Measurements from ENCODE around the gene IPO9.
A peak's percentile ranks its signal among the peaks of the same experiment; 100 is the strongest.
"Not testable (repeated sequence)": the region's sequence is repeated elsewhere in the genome, so short reads cannot be mapped to it uniquely, and the experiment has no call there.

The IPO9 gene

DNA sequence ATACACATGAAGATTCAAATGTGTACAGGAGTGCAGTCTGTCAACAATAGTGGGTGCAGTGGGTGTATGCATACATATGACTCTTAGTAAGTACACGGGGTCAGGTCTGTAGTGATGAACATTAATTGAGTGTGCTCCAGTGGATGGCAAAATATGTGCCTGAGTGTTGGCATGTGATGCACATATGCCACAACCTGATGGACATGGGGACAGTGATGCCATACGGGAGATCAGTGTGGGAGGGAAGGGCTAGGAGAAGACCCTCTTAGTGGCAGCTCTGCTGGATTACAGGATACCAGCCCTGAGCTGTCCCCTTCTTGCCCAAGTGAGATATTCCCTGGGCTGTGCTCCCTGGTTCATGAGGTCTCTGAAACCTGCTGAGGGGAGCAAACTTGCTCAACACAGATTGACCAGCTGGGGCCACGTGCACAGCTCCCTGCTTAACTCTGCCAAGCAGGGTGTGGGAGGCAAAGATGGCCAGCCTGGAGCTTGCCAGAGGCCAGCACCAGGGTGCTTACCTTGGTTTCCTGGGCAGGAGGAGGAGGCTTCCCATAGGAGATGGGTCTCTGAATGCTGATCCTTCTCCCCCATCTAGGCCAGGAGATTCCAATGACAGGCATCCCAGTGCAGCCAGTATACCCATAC, 62.0 kb downstream of the IPO9 start:
- DNase-seq, result no peak

DNA sequence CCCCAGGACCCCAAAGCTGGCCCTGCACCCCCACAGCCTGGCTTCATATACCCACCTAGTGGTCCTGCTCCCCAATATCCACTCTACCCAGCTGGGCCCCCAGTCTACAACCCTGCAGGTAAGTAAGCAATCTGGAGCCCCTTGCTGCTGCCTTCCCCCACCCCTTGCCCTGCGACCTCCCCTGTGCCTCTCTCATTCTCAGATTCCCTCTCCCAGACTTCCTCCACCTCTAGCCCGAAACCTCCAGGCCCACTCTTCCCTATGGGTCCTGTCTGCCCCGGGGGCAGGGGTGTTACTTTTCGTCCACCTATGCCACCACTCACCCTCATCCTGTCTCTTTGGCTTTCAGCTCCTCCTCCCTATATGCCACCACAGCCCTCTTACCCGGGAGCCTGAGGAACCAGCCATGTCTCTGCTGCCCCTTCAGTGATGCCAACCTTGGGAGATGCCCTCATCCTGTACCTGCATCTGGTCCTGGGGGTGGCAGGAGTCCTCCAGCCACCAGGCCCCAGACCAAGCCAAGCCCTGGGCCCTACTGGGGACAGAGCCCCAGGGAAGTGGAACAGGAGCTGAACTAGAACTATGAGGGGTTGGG, 62.6 kb downstream of the IPO9 start:
- no peak for DNase-seq

DNA sequence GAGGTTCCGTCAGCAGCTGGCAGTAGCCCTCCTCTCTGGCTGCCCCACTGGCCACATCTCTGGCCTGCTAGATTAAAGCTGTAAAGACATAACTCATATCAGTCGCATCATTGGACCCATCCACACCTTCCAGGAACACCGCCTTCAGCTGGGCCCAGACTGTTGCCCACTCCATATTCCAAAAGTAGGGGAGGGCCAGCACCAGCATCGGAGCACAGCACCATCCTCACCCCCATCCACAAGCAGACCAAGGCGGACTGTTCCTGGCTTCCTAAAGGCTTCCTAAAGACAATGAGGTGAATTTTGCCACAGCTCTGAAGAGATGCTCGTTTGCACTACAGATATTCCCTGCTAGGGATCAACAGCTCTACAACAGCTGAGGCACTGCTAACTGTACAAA, 63.3 kb downstream of the IPO9 start:
- DNase-seq, result no peak

DNA sequence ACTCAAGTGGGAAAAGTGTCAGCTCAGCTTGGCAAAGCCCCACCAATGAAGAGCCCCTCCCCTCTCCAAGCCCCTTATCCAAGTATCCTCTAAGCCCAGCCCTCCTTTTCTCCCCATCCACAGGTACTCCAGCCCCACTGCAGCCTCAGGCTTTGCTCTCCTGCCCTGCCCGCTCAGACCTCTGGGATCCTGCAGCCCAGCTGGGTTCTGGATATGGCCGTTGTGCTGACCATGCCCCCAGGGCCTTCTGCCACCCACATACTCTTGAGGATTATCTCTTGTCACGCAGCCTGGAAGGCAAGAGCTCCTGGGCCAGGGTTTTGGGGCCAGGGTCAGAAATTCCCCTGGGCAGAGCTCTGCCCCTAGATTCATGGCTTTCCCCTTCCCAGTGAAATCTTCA, 64.5 kb downstream of the IPO9 start:
- no peak for DNase-seq

DNA sequence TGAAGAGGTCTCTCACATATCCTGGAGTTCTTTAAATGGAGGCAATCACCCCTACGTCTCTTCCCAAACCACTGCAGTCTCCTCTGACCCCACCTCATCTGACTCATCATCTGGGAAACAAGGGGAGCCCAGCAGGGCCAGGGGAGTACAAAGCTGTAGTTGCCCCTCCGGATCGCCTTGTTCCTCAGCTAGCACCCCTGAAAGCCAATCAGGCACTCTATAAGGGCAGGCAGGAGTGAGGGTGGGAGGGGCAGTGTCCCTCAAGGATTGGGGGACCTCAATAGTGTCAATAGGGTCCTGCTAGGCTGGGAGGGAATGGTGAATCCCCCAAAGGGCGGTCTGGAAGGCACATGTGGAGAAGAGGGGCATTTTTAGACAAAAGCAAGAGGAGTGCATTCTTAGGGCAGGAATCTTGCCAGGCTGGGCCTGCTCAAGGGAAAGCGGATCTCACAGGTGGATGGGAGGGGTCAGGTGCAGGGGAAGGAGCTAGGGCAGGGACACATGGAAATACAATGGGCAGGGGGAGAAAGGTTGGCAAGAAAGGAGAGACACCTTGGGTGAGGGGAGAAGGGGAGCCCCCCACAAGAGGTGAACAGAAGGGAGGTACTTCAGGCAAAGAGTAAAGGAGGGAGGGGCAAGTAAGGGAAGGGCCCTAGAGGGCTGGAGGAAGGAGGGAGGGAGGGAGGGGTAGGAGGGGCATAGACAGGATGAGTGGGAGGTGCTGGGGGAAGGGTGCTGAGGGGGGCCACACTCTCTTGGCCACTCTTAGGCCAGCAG, 65.6 kb downstream of the IPO9 start:
- no peak for DNase-seq

DNA sequence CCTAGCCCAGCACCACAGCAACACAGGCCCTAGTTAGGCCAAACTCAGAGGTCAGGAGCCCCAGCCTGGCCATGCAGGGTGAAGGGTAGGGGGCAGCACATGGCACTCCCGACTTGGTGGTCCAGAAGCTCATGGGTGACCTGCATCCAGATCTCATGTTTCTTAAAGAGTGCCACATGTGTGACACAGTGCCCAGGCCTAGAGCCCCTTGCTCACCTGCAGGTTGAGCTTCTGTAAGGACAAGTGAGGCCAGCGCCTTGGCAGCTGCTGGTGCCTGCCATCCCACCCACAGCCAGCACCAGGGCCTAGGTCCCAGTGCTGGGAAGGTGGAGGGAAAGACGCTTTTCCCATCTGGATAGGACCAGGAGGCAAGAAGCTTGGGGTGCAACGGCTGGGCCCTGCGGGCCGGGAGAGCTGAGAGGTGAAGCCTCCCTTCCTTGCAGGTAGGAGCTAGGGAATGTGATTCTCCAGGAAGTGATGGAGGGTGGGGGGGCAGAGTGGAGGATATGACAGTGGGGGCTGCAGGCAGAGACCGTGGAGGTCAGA, 66.2 kb downstream of the IPO9 start:
- no peak for DNase-seq

DNA sequence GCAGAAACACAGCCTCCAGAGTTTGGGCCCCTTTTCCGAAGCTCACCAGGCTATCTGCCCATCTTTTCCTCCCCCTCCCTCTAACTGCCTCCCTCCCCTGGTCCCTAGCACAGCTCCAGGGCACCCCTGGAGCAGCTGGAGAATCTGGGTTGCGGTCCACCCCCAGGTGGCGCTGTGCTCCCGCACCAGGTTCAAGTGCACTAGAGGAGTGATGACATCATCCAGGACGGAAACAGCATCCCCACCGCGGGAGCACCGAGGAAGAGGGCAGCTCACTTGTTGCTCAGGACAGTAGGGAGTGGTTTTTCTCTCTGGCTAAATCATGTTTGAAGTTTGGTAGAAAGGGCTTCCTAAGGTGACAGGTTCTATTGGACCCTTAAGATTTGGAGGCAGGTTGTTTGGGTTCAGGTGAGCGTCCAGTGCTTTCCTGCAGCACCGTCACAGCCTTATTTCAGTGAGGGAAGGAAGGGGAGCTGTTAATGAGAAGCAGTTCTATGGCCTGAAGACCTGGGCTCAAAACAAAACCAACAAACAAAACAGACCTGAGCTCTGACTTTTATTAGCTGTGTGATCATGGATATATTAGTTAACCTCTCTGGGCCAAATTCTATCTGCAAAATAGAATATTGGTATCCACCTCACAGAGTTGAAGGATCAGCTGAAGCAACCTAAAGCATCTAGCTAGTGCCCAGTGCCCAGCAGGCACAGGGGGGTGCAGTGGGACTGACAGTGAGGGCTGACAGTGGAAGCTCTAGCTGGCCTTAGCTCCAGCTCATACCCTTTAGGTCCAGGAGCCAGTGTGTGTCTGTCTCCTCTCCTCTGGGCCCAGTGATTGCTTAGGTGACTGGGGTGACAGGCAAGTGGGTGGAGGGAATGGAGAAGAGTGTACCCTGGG, 67.2 kb downstream of the IPO9 start:
- DNase-seq, result peak; percentile 79

DNA sequence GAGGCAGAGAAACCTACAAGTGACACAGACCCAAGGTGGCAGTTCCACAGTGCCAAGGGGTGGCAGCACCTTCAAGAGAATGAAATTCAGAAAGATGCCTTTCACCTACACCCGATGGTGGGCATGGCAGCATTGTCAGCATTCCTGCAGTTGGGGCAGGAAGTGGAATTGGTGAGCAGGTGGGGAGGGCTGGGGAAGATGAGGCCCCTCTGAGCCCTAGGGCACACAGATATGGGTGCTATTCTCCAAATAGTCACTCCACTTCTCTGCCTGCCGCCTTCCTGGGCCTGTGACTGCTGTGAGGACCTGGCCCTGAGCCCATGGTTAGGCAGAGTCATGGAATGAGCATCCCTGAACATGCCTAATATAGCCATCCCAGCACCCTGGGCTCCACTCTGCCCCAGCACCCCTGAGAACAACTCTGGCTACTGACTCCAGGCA, 68.0 kb downstream of the IPO9 start:
- no peak for DNase-seq

DNA sequence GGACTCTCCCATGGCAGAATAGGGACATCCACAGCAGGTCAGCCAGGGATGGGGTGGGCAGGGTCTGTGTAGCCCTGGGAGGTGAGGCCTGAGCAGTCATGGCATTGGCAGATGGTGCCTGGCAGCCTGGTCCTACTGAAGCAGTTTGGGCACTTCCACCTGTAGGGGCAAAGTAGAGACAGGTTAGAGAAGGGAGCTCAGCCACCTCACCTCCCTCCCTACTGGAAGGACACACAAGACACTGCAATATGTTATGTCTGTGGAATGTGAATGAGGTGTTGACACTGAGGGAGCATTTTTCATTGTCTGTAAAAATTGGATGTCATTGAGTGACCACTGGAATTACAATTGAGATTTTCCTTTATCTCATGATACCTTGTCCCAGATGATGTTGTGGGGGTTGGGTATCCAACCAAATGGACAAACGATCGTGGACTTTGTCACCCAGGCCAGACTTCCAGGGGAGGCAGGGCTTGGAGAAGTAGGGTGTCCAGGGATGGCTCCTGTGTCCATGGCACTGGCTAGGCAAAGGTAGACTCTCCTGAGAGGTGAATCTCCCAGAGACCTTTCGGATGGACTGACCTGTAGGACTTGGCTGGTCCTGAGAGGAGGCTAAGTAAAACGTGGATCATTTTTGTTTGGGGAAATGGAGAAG, 69.4 kb downstream of the IPO9 start:
- DNase-seq, result no peak

DNA sequence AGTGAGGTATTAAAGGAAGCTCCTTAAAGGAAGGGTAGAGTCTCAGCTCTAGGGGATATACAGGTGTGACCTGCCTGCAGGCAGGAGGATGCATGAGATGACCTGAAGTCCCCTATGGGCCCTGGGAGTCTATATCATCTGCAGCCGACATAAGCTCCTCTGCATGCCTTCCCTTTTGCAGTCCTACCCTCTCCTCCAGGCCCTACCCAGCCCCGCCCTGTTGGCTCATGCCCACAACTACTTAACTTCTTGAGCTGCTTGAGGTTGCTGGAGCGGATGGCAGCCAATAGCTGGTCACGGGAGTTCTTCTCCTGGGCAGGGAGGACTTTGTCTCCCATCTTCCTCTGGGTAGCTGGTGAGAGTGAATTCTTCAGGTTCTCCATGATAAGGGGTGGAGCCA, 70.0 kb downstream of the IPO9 start:
- no peak for DNase-seq

DNA sequence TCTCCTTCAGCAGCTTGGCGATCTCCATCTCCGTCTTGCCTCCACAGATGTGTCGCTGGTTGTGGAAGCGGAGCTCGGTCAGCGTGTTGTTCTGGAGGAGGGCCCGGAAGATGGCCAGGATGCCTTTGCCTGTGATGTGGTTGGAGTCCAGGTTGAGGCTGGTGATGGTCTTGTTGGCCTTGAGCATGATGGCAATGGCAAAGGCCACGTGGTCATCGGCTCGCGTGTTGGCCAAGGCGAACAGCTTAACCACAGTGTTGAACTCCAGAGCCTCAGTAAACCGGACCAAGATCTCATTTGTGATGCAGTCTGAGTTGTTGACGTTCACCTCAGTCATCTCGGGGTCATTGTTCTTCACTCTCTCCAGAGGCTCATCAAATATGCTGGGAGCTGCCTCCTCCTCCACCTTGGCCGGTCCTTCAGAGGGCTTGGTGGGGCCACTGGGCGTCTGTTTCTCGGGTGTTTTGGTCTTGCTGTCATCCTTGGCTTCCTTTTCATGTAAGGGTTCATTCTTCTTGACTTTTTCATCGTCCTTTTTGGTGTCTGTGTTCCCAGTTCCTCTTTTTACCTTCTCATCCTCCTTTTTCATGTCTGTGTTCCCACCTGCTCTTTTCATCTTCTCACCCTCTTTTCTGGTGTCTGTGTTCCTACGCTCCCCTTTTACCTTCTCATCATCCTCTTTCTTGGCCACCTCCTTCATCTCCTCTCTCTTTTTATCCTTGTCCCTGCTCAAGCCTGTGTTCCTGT, 70.9 kb downstream of the IPO9 start:
- no peak for DNase-seq

DNA sequence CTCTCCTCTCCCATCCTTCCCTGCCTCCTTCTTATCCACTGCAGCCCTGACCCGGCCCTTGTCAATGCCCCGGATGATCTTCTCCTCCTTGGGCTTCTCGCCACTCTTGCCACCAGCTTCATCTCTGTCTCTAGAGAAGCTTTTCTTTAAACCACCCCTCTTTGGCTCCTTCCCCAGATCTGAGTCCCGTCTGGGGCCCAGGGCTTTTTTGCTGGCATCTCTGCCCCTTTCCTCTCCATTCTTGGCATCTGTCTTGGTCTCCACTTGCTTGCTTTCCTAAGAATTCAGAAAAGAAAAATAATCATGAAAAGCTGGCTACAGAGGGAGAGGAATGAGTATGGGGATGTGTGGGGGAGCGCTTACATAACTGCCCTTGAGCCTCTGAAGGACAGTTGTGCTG, 71.5 kb downstream of the IPO9 start:
- DNase-seq, result no peak

DNA sequence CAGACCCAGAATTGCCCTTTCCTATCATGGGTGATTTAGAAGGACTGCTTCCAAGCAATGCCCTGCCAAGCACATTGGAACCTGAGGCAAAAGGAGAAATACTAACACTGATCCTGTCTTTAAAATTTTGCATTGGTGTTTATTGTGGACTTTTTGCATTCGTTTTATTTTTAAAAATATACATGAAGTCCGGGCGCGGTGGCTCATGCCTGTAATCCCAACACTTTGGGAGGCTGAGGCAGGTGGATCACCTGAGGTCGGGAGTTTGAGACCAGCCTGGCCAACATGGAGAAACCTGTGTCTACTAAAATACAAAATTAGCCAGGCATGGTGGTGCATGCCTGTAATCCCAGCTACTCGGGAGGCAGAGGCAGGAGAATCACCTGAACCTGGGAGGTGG, 72.1 kb downstream of the IPO9 start:
- not testable (repeated sequence) for DNase-seq

DNA sequence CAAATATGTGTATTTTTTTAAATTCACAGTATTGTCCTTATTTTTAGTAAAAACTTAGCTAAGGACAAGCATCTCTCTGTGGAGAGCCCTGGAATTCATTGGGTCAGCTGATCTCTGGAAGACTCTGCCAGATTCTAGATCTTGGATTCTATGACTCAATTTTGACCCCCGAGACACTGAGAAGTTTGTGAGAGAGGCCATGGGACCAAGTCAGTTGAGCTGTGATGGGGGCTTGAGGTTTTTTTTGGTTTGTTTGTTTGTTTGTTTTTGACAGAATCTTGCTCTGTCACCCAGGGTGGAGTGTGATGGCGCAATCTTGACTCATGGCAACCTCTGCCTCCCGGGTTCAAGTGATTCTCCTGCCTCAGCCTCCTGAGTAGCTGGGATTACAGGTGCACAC, 73.2 kb downstream of the IPO9 start:
- DNase-seq, result no peak

DNA sequence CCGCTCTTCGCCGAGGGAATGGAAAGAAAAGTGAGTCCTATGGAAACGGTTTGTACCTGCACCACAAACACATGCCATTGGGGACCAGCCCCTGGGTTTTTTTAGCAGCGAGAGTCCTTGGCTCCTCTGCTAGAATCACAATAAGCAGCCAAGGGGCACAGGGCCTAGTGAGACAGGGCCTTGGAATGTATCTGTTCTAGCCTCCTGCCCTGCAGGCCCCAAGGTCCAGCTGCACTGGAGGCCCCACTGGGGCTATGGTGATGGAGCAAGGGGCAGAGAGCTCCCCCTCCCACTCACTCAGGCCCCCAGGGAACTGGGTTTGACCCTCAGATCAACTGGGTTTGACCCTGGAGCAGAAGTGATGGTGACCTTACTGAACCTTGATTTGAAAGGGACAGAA, 74.2 kb downstream of the IPO9 start:
- no peak for DNase-seq

DNA sequence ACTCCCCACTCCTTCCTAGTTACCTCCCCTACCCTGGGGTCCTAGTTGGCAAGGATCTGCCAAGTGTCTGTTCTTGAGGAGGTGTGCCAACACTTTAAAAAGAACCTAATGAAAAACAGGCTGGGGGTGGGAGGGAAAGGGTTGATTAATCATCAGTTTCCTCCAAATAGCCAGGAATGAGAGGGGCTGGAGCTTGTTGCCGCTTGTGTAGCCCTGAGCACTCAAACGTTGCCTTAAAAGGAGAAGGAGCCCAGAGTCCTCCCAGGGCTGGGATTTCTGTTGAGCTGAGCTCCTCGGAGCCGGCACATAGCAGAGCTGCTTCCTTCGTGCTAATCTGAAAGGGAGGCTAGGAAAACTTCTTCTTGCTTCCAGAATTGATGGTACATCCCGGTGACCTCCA, 75.6 kb downstream of the IPO9 start:
- no peak for DNase-seq

DNA sequence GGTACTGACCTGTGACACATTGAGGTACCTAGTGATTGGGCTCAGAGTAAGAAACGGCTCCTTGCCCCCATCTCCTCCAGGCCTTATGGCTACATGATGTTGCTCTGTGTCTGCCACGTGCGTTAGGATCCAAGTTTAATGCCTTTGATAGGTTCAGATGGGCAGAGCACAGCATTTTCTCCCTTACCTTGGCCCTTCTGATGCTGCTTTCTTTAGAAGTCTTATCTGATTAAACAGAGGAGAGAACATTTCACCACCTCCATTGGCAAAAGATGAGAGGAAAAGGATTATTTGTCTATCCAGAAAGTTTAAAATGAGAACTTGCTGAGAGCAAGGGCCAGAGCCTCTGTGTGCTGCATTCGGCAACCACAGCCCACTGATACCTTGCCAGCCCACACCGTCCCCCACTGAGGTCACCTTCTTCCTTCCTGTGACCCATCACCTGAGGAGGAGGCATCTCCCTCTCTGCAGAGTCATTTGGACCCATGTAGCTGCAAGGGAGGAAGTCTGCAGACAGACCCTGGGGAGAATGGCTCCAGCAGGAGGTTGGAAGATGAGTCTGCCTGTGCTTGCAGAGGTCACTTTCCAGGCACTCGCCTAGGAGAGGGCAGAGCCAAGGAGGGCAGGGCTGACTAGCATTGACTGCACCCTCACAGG, 76.4 kb downstream of the IPO9 start:
- no peak for DNase-seq

DNA sequence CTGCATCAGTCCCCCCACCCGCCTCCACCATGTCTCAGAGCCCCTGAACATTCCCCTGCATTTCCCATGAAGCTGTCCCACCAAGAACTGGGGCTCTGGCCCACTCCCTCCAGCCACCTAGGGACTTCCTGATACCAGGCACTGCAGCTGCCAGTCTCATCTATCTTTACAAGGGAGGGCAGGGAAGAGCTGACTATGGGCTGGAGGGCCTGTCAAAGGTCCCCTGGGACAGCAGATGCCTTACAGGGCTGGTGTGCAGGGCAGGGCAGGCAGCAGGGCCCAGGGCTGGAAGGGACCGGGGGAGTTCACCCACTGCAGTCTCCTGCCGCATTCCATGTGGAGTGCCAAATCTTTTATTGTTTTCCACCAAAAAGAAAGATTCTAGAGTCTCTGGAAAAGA, 77.4 kb downstream of the IPO9 start:
- DNase-seq, result no peak

DNA sequence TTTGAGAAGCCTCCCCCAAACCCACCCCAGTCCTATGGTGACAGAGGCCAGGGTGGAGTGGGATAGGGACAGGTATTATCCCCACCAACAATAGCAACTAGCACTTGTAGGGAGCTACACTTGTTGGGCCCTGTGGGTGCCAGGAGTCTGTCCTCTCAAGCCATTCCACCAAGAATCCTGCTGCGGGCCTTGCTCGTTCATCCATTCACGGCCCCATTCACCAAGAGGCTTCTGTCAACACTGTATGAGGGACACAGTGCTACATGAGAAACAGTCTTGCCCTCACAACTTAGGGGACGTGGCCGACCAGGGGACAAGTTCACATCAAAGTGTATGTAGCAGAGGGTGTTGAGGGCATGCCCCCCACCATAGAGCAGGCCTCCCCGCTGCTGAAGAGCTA, 78.7 kb downstream of the IPO9 start:
- no peak for DNase-seq

DNA sequence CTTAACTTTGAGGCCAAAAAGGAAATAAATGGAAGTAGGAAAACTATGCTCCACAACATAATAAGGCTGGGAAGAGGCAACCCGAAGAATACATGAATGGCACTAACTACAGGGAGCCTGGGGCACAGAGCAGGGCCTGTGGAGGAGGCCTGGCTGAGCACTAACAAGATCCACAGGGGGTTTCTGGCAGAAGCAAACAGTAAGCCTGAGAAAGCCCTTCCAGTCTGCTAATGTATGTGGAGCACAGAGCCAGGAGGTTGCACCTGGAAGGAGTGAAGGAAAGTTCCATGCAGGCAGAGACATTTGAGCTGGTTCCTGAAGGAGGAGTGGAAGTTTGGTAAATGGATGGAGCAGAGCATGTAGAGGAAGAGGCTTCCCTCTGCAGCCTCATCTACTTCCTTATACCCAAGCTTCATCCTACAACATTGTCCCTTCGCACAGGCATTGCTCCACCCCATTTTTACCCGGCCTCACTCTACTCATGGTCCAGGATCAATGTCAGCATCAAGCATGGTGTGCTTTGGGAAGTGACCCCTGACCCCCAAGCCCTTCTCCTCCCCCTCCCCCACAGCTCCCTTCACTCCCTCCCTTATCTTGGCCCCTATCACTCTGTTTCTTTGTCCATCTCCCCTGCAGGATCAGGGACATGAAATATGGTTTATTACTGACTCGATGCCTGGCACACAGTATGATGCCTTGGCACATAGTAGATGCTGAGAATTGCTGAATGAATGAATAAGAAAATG, 83.0 kb downstream of the IPO9 start:
- no peak for DNase-seq
